Panc1 (cell line): ENCODE measurements around the gene DLGAP4.

Source experiments
- POLR2AphosphoS5 ChIP-seq: IDR thresholded peaks from 2 replicates; pipeline ENCODE4 v1.6.1; 2012; ENCODE audit warnings: mild to moderate bottlenecking, low read depth, low read length, moderate library complexity
- SIN3A ChIP-seq: IDR thresholded peaks from 2 replicates; pipeline ENCODE4 v1.6.1; 2012; ENCODE audit warnings: low read depth, mild to moderate bottlenecking, low read length, moderate library complexity, borderline replicate concordance; ENCODE audit not compliant: insufficient read depth
- TF ChIP-seq, protein P1 (sequence below): fragments of 450-650 bp; IDR thresholded peaks from 2 replicates; pipeline ENCODE4 v1.5.1; 2017; ENCODE audit warnings: mild to moderate bottlenecking

DNA sequence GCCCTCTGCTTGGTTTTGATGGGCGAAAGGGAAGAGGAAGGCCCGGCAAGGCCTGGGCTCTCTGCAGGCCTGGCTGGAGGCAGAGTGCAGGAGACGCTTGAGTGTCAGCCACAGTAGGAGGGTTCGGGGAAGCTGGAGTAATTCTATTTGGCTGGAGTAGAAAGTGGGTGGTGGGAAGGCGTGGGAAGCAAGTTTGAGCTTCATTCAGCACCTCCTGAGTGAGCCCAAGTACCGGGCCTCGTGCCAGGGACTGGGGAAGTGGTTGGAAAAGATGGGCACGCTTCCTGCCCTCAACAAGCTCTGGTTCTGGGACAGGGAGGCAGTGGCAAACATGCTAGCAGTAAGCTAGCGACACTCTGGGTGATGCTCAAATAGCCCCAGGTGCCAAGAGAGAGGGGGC is 72.5 kb downstream of the DLGAP4 start:
- no peak for TF ChIP-seq POLR2AphosphoS5
- TF ChIP-seq, protein P1, sequence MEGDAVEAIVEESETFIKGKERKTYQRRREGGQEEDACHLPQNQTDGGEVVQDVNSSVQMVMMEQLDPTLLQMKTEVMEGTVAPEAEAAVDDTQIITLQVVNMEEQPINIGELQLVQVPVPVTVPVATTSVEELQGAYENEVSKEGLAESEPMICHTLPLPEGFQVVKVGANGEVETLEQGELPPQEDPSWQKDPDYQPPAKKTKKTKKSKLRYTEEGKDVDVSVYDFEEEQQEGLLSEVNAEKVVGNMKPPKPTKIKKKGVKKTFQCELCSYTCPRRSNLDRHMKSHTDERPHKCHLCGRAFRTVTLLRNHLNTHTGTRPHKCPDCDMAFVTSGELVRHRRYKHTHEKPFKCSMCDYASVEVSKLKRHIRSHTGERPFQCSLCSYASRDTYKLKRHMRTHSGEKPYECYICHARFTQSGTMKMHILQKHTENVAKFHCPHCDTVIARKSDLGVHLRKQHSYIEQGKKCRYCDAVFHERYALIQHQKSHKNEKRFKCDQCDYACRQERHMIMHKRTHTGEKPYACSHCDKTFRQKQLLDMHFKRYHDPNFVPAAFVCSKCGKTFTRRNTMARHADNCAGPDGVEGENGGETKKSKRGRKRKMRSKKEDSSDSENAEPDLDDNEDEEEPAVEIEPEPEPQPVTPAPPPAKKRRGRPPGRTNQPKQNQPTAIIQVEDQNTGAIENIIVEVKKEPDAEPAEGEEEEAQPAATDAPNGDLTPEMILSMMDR = no peak
- no peak for TF ChIP-seq SIN3A
